Body of pancreas (tissue), 4 donors: Measurements from ENCODE around the gene FMNL2.

Experiments
- POLR2A ChIP-seq, 3 donors: fragments of 450-650 bp; IDR thresholded peaks; one replicate each; pipeline ENCODE4 v1.6.1; 2016; ENCODE audit warnings: antibody characterized with exemption in 3 of 3, mild to moderate bottlenecking in 2 of 3
- TF ChIP-seq, protein P1 (sequence below), 7 experiments: fragments of 450-650 bp in 4 of 7; fragments of 200-600 bp in 3 of 7; sonication (generic) in 3 of 7; IDR thresholded peaks; one replicate each; pipeline ENCODE4 v1.5.1; 2016 to 2019; ENCODE audit warnings: antibody characterized with exemption in 7 of 7

DNA sequence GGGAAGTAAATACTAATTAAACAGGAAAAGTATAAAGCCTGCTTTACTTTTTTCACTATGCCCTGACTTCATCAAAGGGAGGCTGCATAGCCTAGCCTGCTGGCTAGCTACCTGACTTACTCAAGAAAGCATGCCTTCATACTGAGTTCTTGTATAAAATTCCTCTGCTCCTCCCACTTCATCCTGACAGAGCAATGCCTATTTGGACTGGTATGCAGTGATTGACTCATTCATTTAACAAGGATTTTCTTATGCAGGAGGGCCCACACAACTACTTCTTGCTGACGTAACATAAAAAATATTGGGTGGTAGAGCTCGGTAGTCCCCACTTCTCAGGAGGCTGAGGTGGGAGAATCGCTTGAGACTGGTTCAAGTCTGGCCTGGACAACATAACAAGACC, 311.8 kb downstream of the FMNL2 start:
- TF ChIP-seq POLR2A (IDR thresholded peaks at IDR 0.05) = no peak
- TF ChIP-seq, protein P1, sequence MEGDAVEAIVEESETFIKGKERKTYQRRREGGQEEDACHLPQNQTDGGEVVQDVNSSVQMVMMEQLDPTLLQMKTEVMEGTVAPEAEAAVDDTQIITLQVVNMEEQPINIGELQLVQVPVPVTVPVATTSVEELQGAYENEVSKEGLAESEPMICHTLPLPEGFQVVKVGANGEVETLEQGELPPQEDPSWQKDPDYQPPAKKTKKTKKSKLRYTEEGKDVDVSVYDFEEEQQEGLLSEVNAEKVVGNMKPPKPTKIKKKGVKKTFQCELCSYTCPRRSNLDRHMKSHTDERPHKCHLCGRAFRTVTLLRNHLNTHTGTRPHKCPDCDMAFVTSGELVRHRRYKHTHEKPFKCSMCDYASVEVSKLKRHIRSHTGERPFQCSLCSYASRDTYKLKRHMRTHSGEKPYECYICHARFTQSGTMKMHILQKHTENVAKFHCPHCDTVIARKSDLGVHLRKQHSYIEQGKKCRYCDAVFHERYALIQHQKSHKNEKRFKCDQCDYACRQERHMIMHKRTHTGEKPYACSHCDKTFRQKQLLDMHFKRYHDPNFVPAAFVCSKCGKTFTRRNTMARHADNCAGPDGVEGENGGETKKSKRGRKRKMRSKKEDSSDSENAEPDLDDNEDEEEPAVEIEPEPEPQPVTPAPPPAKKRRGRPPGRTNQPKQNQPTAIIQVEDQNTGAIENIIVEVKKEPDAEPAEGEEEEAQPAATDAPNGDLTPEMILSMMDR (IDR thresholded peaks at IDR 0.05) = no peak
